Hepatocyte (in vitro differentiated cells): Measurements from ENCODE around the gene SIGLEC10. TPM values are rescaled to one million over a fixed set of nuclear protein-coding genes. Genes with fewer than 3 reads are reported as not detected.
"Not testable (repeated sequence)": the region's sequence is repeated elsewhere in the genome, so short reads cannot be mapped to it uniquely, and the experiment has no call there.

Experiments
- DNase-seq: peaks from one replicate; pipeline ENCODE4 v3.0.0-alpha.2; 2016; ENCODE audit warnings: low spot score
- H2AFZ ChIP-seq: fragments of 200-600 bp; sonication (generic); 2 replicates; pipeline ENCODE4 v1.6.0; 2016; ENCODE audit warnings: antibody characterized with exemption, mild to moderate bottlenecking
- H3K27ac ChIP-seq: fragments of 200-600 bp; sonication (generic); 2 replicates; pipeline ENCODE4 v1.5.1; 2016; ENCODE audit warnings: mild to moderate bottlenecking
- H3K27me3 ChIP-seq: fragments of 200-600 bp; sonication (generic); 2 replicates; pipeline ENCODE4 v1.6.1; 2016
- H3K36me3 ChIP-seq: fragments of 200-600 bp; sonication (generic); replicated peaks from 2 replicates; pipeline ENCODE4 v1.5.1; 2016; ENCODE audit warnings: low read depth; ENCODE audit not compliant: insufficient read depth
- H3K4me1 ChIP-seq: fragments of 200-600 bp; sonication (generic); 2 replicates; pipeline ENCODE4 v1.5.1; 2016; ENCODE audit warnings: mild to moderate bottlenecking, moderate library complexity; ENCODE audit not compliant: insufficient read depth
- H3K4me2 ChIP-seq: fragments of 200-600 bp; sonication (generic); 2 replicates; pipeline ENCODE4 v1.6.0; 2016
- H3K4me3 ChIP-seq: fragments of 200-600 bp; sonication (generic); 2 replicates; pipeline ENCODE4 v1.5.1; 2016; ENCODE audit warnings: mild to moderate bottlenecking
- H3K79me2 ChIP-seq: fragments of 200-600 bp; sonication (generic); 2 replicates; pipeline ENCODE4 v1.6.0; 2017; ENCODE audit warnings: mild to moderate bottlenecking
- H3K9me2 ChIP-seq: fragments of 200-600 bp; sonication (generic); replicated peaks from 2 replicates; pipeline ENCODE4 v1.6.0; 2017; ENCODE audit warnings: mild to moderate bottlenecking; ENCODE audit not compliant: insufficient read depth
- H3K9me3 ChIP-seq: fragments of 200-600 bp; sonication (generic); 2 replicates; pipeline ENCODE4 v1.5.1; 2016; ENCODE audit warnings: low read depth, mild to moderate bottlenecking
- H4K20me1 ChIP-seq: fragments of 200-600 bp; sonication (generic); 2 replicates; pipeline ENCODE4 v1.6.0; 2016; ENCODE audit warnings: mild to moderate bottlenecking; ENCODE audit not compliant: insufficient read depth, poor library complexity, severe bottlenecking
- EZH2 ChIP-seq: fragments of 200-600 bp; sonication (generic); IDR thresholded peaks from 2 replicates; pipeline ENCODE4 v1.6.1; 2016; ENCODE audit warnings: antibody characterized with exemption, mild to moderate bottlenecking, borderline replicate concordance
- EZH2phosphoT487 ChIP-seq: fragments of 200-600 bp; sonication (generic); IDR thresholded peaks from one replicate; pipeline ENCODE4 v1.6.1; 2018; ENCODE audit warnings: antibody characterized with exemption, mild to moderate bottlenecking, low read depth, moderate library complexity; ENCODE audit not compliant: unreplicated experiment, severe bottlenecking
- WGBS: methylation state at CpG from one replicate; pipeline ENCODE4 v1.1.6; 2016; ENCODE audit warnings: low lambda C conversion rate; ENCODE audit errors: missing lambda C conversion rate; 5-methylcytosine and 5-hydroxymethylcytosine counted together
- polyA plus RNA-seq: library from polyadenylated mRNA; unstranded; fragments of >200 nt; fragmentation: Nextera tagmentation; extraction: Ambion mirVana; gene quantifications from 2 replicates; pipeline ENCODE4 v1.2.1, GENCODE V29; 2016
- total RNA-seq: library from RNA; depleted of rRNA; stranded (reverse); fragments of >200 nt; gene quantifications from 2 replicates; pipeline ENCODE4 v1.2.3, GENCODE V29; 2014
- TF ChIP-seq, protein P1 (sequence below): fragments of 200-600 bp; sonication (generic); IDR thresholded peaks from 2 replicates; pipeline ENCODE4 v1.5.1; 2016; ENCODE audit warnings: antibody characterized with exemption, mild to moderate bottlenecking; ENCODE audit not compliant: poor library complexity

The SIGLEC10 gene
- total and polyA plus RNA-seq, 2 experiments from 2014 or later = 1.6 TPM; not detected in 1

GRCh38 chr19:51448411-51449016, 31.1 kb upstream of the SIGLEC10 start:
- H3K36me3 ChIP-seq = no peaks in the 10 kb centered on the region
- H3K4me1 ChIP-seq = no peaks in the 10 kb centered on the region
- no peaks in the 10 kb centered on the region for H3K27me3 ChIP-seq
- no peak overlapping the region for H3K4me2 ChIP-seq
- TF ChIP-seq, protein P1, sequence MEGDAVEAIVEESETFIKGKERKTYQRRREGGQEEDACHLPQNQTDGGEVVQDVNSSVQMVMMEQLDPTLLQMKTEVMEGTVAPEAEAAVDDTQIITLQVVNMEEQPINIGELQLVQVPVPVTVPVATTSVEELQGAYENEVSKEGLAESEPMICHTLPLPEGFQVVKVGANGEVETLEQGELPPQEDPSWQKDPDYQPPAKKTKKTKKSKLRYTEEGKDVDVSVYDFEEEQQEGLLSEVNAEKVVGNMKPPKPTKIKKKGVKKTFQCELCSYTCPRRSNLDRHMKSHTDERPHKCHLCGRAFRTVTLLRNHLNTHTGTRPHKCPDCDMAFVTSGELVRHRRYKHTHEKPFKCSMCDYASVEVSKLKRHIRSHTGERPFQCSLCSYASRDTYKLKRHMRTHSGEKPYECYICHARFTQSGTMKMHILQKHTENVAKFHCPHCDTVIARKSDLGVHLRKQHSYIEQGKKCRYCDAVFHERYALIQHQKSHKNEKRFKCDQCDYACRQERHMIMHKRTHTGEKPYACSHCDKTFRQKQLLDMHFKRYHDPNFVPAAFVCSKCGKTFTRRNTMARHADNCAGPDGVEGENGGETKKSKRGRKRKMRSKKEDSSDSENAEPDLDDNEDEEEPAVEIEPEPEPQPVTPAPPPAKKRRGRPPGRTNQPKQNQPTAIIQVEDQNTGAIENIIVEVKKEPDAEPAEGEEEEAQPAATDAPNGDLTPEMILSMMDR = no peak
- TF ChIP-seq EZH2 = no peak
- no peak for TF ChIP-seq EZH2phosphoT487
- H3K9me2 ChIP-seq = no peaks in the 10 kb centered on the region
- no peak for DNase-seq
- H3K27ac ChIP-seq = no peak overlapping the region
- no peaks in the 10 kb centered on the region for H3K79me2 ChIP-seq
- H2AFZ ChIP-seq = no peak overlapping the region
- WGBS = 63% methylated on average over 13 of the region's 13 CpGs
- no peaks in the 10 kb centered on the region for H4K20me1 ChIP-seq
- no peak overlapping the region for H3K4me3 ChIP-seq
- no peaks in the 10 kb centered on the region for H3K9me3 ChIP-seq

DNA sequence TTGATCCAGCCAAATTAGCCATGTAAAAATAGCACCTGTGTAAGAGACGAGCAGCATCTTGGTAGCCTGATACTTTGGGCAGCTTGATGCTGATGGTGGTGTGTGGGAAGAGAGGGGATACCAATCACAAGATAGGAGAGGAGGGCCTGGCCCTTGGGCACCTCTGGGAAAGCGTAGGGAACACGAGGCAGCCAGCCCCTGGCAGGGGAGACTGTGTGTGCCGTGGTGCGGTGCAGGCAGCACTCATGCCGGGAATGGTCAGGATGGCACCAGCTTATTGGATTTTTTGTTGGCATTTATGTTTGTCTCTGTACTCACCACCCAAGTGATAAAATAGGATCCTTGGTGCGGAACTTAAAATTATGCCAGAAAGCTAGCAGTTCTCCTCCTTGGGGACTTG, 30.6 kb upstream of the SIGLEC10 start:
- Histone ChIP-seq H3K9me2 (no peaks in the 10 kb centered on the region), H3K36me3 (no peaks in the 10 kb centered on the region), H3K79me2 (no peaks in the 10 kb centered on the region), H3K9me3 (no peaks in the 10 kb centered on the region), H3K4me3 (no peak overlapping the region), H2AFZ (no peak overlapping the region), H3K4me2 (no peak overlapping the region), H3K4me1 (no peaks in the 10 kb centered on the region), H3K27ac (no peak overlapping the region), H3K27me3 (no peaks in the 10 kb centered on the region), H4K20me1 (no peaks in the 10 kb centered on the region)
- WGBS = 70% methylated on average over 7 of the region's 7 CpGs
- TF ChIP-seq EZH2 = no peak
- DNase-seq = no peak

GRCh38 chr19:51447510-51447909, 30.1 kb upstream of the SIGLEC10 start:
- not testable (repeated sequence) for H3K9me2 ChIP-seq, H3K4me3 ChIP-seq, H2AFZ ChIP-seq, H3K79me2 ChIP-seq, H3K36me3 ChIP-seq, H3K27me3 ChIP-seq, DNase-seq, H3K27ac ChIP-seq, H3K4me1 ChIP-seq, H4K20me1 ChIP-seq, H3K9me3 ChIP-seq, H3K4me2 ChIP-seq
- WGBS = 68% methylated on average over 3 of the region's 3 CpGs

- no peaks in the 10 kb centered on the region for H3K9me3 ChIP-seq
- H3K27ac ChIP-seq = no peak overlapping the region
- no peak for DNase-seq
- H2AFZ ChIP-seq = no peak overlapping the region
- 79% methylated on average over 31 of the region's 31 CpGs for WGBS
- H3K36me3 ChIP-seq = no peaks in the 10 kb centered on the region
- H3K4me3 ChIP-seq = no peak overlapping the region
- H3K79me2 ChIP-seq = no peaks in the 10 kb centered on the region
- no peaks in the 10 kb centered on the region for H4K20me1 ChIP-seq
- no peaks in the 10 kb centered on the region for H3K27me3 ChIP-seq
- TF ChIP-seq EZH2phosphoT487 = no peak
- TF ChIP-seq, protein P1 = no peak
- no peak for TF ChIP-seq EZH2
- no peaks in the 10 kb centered on the region for H3K4me1 ChIP-seq
- no peak overlapping the region for H3K4me2 ChIP-seq
- no peaks in the 10 kb centered on the region for H3K9me2 ChIP-seq
These were observed 24.3 kb upstream of the SIGLEC10 start for GRCh38 chr19:51441410-51442390.
